DND-41 (cell line): ENCODE measurements around the gene CFLAR.

Source experiments
- CTCF ChIP-seq: IDR thresholded peaks from 2 replicates; pipeline ENCODE4 v1.5.1; 2012; ENCODE audit warnings: borderline replicate concordance, low read length, moderate library complexity, mild to moderate bottlenecking; ENCODE audit not compliant: poor library complexity, severe bottlenecking; ENCODE audit errors: extremely low read depth
- EZH2 ChIP-seq: IDR thresholded peaks from 3 replicates; pipeline ENCODE4 v1.6.1; 2012; ENCODE audit warnings: borderline replicate concordance, low read depth, mild to moderate bottlenecking, moderate library complexity, low read length, inconsistent platforms; ENCODE audit not compliant: severe bottlenecking

- no peak for TF ChIP-seq CTCF
- no peak for TF ChIP-seq EZH2
These were observed 10.2 kb upstream of the CFLAR start for GRCh38 chr2:201105759-201106158.
